GM19467 (cell line): ENCODE results near the gene ADAMTS18.

Experiments
- ATAC-seq: cut with Tn5 transposase; IDR thresholded peaks from one replicate; pipeline ENCODE4 v1.9.1; 2021; ENCODE audit warnings: mild to moderate bottlenecking, moderate library complexity; ENCODE audit not compliant: unreplicated experiment

The ADAMTS18 gene

GRCh38 chr16:77233799-77234519 is 200.9 kb downstream of the ADAMTS18 start:
- no peak for ATAC-seq
